Right atrium auricular region (tissue), 2 donors: ENCODE results near the gene MINAR2. TPM values are rescaled to one million over a fixed set of nuclear protein-coding genes. Genes with fewer than 3 reads are reported as not detected.

Experiments
- DNase-seq: peaks from one replicate; pipeline ENCODE4 v3.0.0-alpha.2; 2019; ENCODE audit warnings: low spot score
- H3K27ac ChIP-seq, 2 donors: fragments of 200-600 bp; sonication (generic); 1 replicate in 1 of 2; 2 replicates in 1 of 2; pipeline ENCODE4 v1.5.1; 2016 to 2019
- H3K27me3 ChIP-seq, 2 donors: fragments of 200-600 bp; sonication (generic); one replicate each; pipeline versions ENCODE4 v1.5.1 to v1.6.0; 2017 to 2019
- H3K36me3 ChIP-seq: fragments of 200-600 bp; sonication (generic); one replicate; pipeline ENCODE4 v1.5.1; 2016
- H3K4me1 ChIP-seq, 2 donors: fragments of 200-600 bp; sonication (generic); one replicate each; pipeline versions ENCODE4 v1.5.1 to v1.6.0; 2017 to 2019
- H3K4me3 ChIP-seq, 2 donors: fragments of 200-600 bp; sonication (generic); 1 replicate in 1 of 2; 2 replicates in 1 of 2; pipeline ENCODE4 v1.5.1; 2017 to 2019; ENCODE audit warnings: mild to moderate bottlenecking in 1 of 2, moderate library complexity in 1 of 2
- H3K9me3 ChIP-seq, 2 donors: fragments of 200-600 bp; sonication (generic); one replicate each; pipeline ENCODE4 v1.5.1; 2019
- CTCF ChIP-seq, 2 donors: fragments of 200-600 bp; sonication (generic); IDR thresholded peaks; one replicate each; pipeline ENCODE4 v1.5.1; 2019; ENCODE audit warnings: antibody characterized with exemption in 2 of 2
- total RNA-seq, 2 donors: library from RNA; depleted of rRNA; stranded (reverse); fragments of >200 nt; gene quantifications; one replicate each; pipeline ENCODE4 v1.1.0, GENCODE V29; 2016

MINAR2 gene
- total RNA-seq, result not detected

- H3K4me3 ChIP-seq, result no peak within 1 kb of the TSS
- no peaks in the 10 kb centered on the region for H3K4me1 ChIP-seq
- no peak for DNase-seq
- H3K27ac ChIP-seq, result no peak within 1 kb of the TSS
- no peak for TF ChIP-seq CTCF (IDR thresholded peaks at IDR 0.05)
- no peaks in the 10 kb centered on the region for H3K36me3 ChIP-seq
- no peaks in the 10 kb centered on the region for H3K9me3 ChIP-seq
- H3K27me3 ChIP-seq, result no peaks in the 10 kb centered on the region
These were observed at the start of gene MINAR2 for GRCh38 chr5:129747572-129748407. TSS of gene MINAR2 (plus strand) at chr5:129748094. CDS start at chr5:129748191, 97 bp downstream.

- no peaks in the 10 kb centered on the region for H3K9me3 ChIP-seq
- no peaks in the 10 kb centered on the region for H3K27me3 ChIP-seq
- no peak overlapping the region for H3K4me3 ChIP-seq
- no peak for TF ChIP-seq CTCF (IDR thresholded peaks at IDR 0.05)
- H3K4me1 ChIP-seq, result no peaks in the 10 kb centered on the region
- H3K27ac ChIP-seq, result no peak overlapping the region
- H3K36me3 ChIP-seq, result no peaks in the 10 kb centered on the region
- no peak for DNase-seq
These were observed 49.2 kb upstream of the MINAR2 start for GRCh38 chr5:129698661-129699060.

- Histone ChIP-seq H3K36me3 (no peaks in the 10 kb centered on the region), H3K4me1 (no peaks in the 10 kb centered on the region), H3K9me3 (no peaks in the 10 kb centered on the region), H3K27me3 (no peaks in the 10 kb centered on the region), H3K4me3 (no peak overlapping the region), H3K27ac (no peak overlapping the region)
- DNase-seq, result no peak
- TF ChIP-seq CTCF (IDR thresholded peaks at IDR 0.05), result no peak
These were observed 31.7 kb upstream of the MINAR2 start for GRCh38 chr5:129716235-129716634.

GRCh38 chr5:129716651-129717050 is 31.2 kb upstream of the MINAR2 start:
- Histone ChIP-seq H3K4me3 (no peak overlapping the region), H3K27me3 (no peaks in the 10 kb centered on the region), H3K9me3 (no peaks in the 10 kb centered on the region), H3K36me3 (no peaks in the 10 kb centered on the region), H3K27ac (no peak overlapping the region), H3K4me1 (no peaks in the 10 kb centered on the region)
- no peak for DNase-seq
- no peak for TF ChIP-seq CTCF (IDR thresholded peaks at IDR 0.05)

GRCh38 chr5:129717751-129718310 is 30.1 kb upstream of the MINAR2 start:
- Histone ChIP-seq H3K36me3 (no peaks in the 10 kb centered on the region), H3K4me1 (no peaks in the 10 kb centered on the region), H3K27me3 (no peaks in the 10 kb centered on the region), H3K4me3 (no peak overlapping the region), H3K27ac (no peak overlapping the region), H3K9me3 (no peaks in the 10 kb centered on the region)
- no peak for DNase-seq
- TF ChIP-seq CTCF (IDR thresholded peaks at IDR 0.05), result no peak
